Ectodermal cell (in vitro differentiated cells): ENCODE results near the gene KATNIP.

Experiments
- H3K27ac ChIP-seq: 2 replicates; pipeline ENCODE4 v1.7.0; 2013; ENCODE audit warnings: mild to moderate bottlenecking, low read depth, low read length; ENCODE audit not compliant: insufficient read depth, poor library complexity, severe bottlenecking
- H3K27me3 ChIP-seq: 2 replicates; pipeline ENCODE4 v1.7.0; 2013; ENCODE audit warnings: mild to moderate bottlenecking, low read length; ENCODE audit not compliant: insufficient read depth, control insufficient read depth, poor library complexity, severe bottlenecking
- H3K36me3 ChIP-seq: one replicate; pipeline ENCODE4 v1.7.0; 2013; ENCODE audit warnings: low read length; ENCODE audit not compliant: control insufficient read depth, insufficient read depth
- H3K4me1 ChIP-seq: one replicate; pipeline ENCODE4 v1.7.0; 2013; ENCODE audit warnings: low read length; ENCODE audit not compliant: control insufficient read depth, insufficient read depth
- H3K4me3 ChIP-seq: 2 replicates; pipeline ENCODE4 v1.7.0; 2013; ENCODE audit warnings: low read depth, low read length, control low read depth; ENCODE audit not compliant: insufficient read depth
- H3K9me3 ChIP-seq: 2 replicates; pipeline ENCODE4 v1.7.0; 2013; ENCODE audit warnings: mild to moderate bottlenecking, low read length, moderate library complexity; ENCODE audit not compliant: control insufficient read depth
- WGBS, 2 experiments: methylation state at CpG; one replicate each; pipeline ENCODE4 v1.1.7; 2013; ENCODE audit warnings: missing lambda C conversion rate in 2 of 2; 5-methylcytosine and 5-hydroxymethylcytosine counted together

KATNIP gene

GRCh38 chr16:27516365-27516764 is 33.6 kb upstream of the KATNIP start:
- H3K4me1 ChIP-seq, result no peaks in the 10 kb centered on the region
- H3K9me3 ChIP-seq, result no peaks in the 10 kb centered on the region
- H3K27me3 ChIP-seq, result no peaks in the 10 kb centered on the region
- peaks cover 7% of the 10 kb centered on the region for H3K36me3 ChIP-seq
- WGBS, 2 experiments, result 93% methylated on average over 11 of the region's 11 CpGs
- H3K4me3 ChIP-seq, result no peak overlapping the region
- no peak overlapping the region for H3K27ac ChIP-seq

DNA sequence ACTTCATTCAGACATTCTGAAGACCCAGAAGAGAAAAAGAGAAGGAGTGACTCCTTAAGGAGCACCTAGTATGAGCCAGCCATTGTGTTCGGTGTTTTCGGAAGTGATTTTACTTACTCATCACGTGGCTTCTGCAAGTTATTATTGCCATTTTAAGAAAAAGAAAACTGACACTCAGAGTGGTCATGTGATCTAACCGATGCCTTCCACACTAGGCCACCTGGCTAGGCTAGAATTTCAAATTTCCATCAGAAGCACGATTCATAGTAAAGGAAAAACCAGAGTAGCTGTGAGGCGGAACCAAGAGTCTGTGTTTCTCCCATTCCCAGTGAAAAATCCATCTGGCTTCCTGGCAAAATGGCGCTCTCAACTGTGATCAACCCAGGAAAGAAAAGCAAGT is 32.3 kb upstream of the KATNIP start:
- Histone ChIP-seq H3K36me3 (peaks cover 7% of the 10 kb centered on the region), H3K4me1 (no peaks in the 10 kb centered on the region), H3K9me3 (no peaks in the 10 kb centered on the region), H3K27ac (no peak overlapping the region), H3K27me3 (no peaks in the 10 kb centered on the region), H3K4me3 (no peak overlapping the region)
- 97 to 98% methylated on average over 7 of the region's 7 CpGs for WGBS, 2 experiments

DNA sequence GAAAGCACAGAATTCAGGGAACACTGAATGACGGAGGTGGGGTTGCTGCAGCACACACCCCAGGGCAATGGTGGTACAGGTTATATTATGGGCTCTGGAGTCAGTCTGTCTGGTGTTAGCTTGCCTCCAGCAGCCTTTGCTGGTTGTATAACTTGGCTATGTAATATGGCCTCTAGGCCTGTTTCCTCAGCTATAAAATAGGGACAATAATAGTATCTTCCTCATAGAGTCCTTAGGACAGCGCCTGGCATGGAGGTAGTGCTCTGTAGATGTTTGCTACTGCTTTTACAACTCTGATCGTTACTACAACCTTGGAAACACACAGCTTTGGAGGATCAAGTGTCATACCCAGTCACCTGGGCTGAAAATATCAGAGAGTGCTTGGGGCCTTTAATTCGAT is 31.7 kb upstream of the KATNIP start:
- no peaks in the 10 kb centered on the region for H3K9me3 ChIP-seq
- peaks cover 7% of the 10 kb centered on the region for H3K36me3 ChIP-seq
- H3K4me1 ChIP-seq, result no peaks in the 10 kb centered on the region
- H3K27ac ChIP-seq, result no peak overlapping the region
- no peak overlapping the region for H3K4me3 ChIP-seq
- no peaks in the 10 kb centered on the region for H3K27me3 ChIP-seq
- 93 to 94% methylated on average over 4 of the region's 4 CpGs for WGBS, 2 experiments

- peaks cover 25% of the 10 kb centered on the region for H3K36me3 ChIP-seq
- 94% methylated on average over 16 of the region's 16 CpGs for WGBS, 2 experiments
- no peaks in the 10 kb centered on the region for H3K4me1 ChIP-seq
- H3K27me3 ChIP-seq, result no peaks in the 10 kb centered on the region
- H3K9me3 ChIP-seq, result no peaks in the 10 kb centered on the region
- no peak overlapping the region for H3K4me3 ChIP-seq
- H3K27ac ChIP-seq, result no peak overlapping the region
Measured at GRCh38 chr16:27520982-27521673, 28.8 kb upstream of the KATNIP start.

DNA sequence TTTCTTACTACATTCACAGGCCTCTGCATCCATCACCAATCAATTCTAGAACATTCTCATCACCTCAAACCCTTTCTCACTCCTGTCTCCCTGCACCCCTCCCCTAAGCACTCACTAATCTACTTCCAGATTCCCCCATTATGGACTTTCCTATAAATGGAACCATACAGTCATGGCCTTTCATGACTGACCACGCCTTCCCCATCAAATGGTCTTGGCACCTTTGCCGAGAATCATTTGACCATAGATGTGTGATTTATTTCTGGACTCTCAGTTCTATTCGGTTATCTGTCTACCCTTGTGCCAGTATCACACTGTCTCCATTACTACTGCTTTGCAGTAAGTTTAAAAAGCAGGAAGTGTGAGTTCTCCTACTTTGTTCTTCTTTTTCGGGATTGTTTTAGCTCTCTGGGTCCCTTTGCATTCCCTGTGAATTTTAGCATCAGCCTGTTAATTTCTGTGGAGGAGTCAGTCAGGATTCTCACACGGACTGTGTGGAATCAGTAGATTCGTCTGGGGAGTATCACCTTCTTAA is 27.7 kb upstream of the KATNIP start:
- H3K36me3 ChIP-seq, result peaks cover 35% of the 10 kb centered on the region
- 93 to 100% methylated on average over 6 of the region's 6 CpGs for WGBS, 2 experiments

GRCh38 chr16:27526180-27526579 is 23.8 kb upstream of the KATNIP start:
- WGBS, 2 experiments, result 92 to 96% methylated on average over 6 of the region's 6 CpGs
- Histone ChIP-seq H3K27ac (no peak overlapping the region), H3K36me3 (peaks cover 63% of the 10 kb centered on the region), H3K4me3 (no peak overlapping the region), H3K4me1 (no peaks in the 10 kb centered on the region), H3K9me3 (no peaks in the 10 kb centered on the region), H3K27me3 (no peaks in the 10 kb centered on the region)

More for the DNA sequence above, 27.7 kb upstream of the KATNIP start:
- no peak overlapping the region for H3K4me3 ChIP-seq
- no peaks in the 10 kb centered on the region for H3K4me1 ChIP-seq
- no peaks in the 10 kb centered on the region for H3K9me3 ChIP-seq
- H3K27me3 ChIP-seq, result no peaks in the 10 kb centered on the region
- H3K27ac ChIP-seq, result no peak overlapping the region

DNA sequence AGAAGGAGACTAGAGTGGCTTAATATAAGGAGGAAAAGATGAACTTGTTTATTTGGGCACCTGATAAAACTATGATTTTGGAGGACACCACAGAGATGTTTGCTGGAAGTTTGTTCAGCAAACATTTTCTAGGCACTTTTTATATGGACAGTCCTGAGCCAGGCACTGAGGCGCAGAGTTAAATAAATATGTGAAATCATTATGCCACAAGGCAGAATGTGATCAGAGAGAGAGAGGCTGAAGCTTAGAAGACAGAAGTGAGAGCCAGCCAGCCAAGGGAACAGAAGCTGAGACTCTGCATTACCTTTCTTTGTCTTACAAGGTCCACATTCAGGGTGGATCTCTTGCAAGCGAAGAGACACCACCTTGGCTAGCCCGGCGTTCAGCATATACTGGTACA is 21.6 kb upstream of the KATNIP start:
- H3K4me3 ChIP-seq, result no peak overlapping the region
- peaks cover 74% of the 10 kb centered on the region for H3K36me3 ChIP-seq
- WGBS, 2 experiments, result 98 to 99% methylated on average over 4 of the region's 4 CpGs
- no peak overlapping the region for H3K27ac ChIP-seq
- H3K27me3 ChIP-seq, result no peaks in the 10 kb centered on the region
- H3K4me1 ChIP-seq, result no peaks in the 10 kb centered on the region
- H3K9me3 ChIP-seq, result no peaks in the 10 kb centered on the region

DNA sequence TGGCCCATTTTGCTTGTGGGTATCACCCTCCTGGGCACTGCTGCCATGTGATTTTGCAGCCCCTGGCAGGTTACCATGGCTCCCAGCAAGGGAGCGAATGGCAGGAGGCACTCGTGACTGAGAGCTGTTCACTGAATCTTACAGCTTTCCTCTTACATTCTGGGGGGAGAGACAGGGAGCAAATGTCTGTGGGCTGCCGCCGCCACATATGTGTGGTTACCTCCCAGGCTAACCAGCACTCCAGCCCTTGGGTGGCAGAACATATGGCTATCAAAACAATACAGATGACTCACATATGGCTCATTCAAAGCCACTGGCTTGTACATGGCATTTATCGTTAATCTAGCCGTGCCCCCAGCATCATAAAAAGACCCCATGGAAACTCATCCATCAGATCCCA is 20.0 kb upstream of the KATNIP start:
- Histone ChIP-seq H3K9me3 (no peaks in the 10 kb centered on the region), H3K4me3 (no peak overlapping the region), H3K27ac (no peak overlapping the region), H3K27me3 (no peaks in the 10 kb centered on the region), H3K4me1 (no peaks in the 10 kb centered on the region), H3K36me3 (peaks cover 72% of the 10 kb centered on the region)
- WGBS, 2 experiments, result 94 to 95% methylated on average over 6 of the region's 6 CpGs

GRCh38 chr16:27531186-27531585 is 18.8 kb upstream of the KATNIP start:
- no peaks in the 10 kb centered on the region for H3K9me3 ChIP-seq
- WGBS, 2 experiments, result 93 to 97% methylated on average over 2 of the region's 2 CpGs

GRCh38 chr16:27531826-27532800 is 17.8 kb upstream of the KATNIP start:
- Histone ChIP-seq H3K4me1 (no peaks in the 10 kb centered on the region), H3K4me3 (no peak overlapping the region), H3K27me3 (no peaks in the 10 kb centered on the region), H3K27ac (no peak overlapping the region), H3K9me3 (no peaks in the 10 kb centered on the region), H3K36me3 (peaks cover 69% of the 10 kb centered on the region)
- WGBS, 2 experiments, result 95 to 97% methylated on average over 19 of the region's 19 CpGs

More at GRCh38 chr16:27531186-27531585, 18.8 kb upstream of the KATNIP start:
- H3K27ac ChIP-seq, result no peak overlapping the region
- H3K36me3 ChIP-seq, result peaks cover 68% of the 10 kb centered on the region
- no peaks in the 10 kb centered on the region for H3K27me3 ChIP-seq
- H3K4me1 ChIP-seq, result no peaks in the 10 kb centered on the region
- no peak overlapping the region for H3K4me3 ChIP-seq
